Sigmoid colon (tissue), 7 donors: ENCODE results near the gene PEPD. TPM values are rescaled to one million over a fixed set of nuclear protein-coding genes. Genes with fewer than 3 reads are reported as not detected.
A peak's percentile ranks its signal among the peaks of the same experiment; 100 is the strongest.

Experiments used
- DNase-seq: peaks from one replicate; pipeline ENCODE4 v3.0.0-alpha.2; 2019
- H3K27ac ChIP-seq, 4 donors: fragments of 200-600 bp; sonication (generic); one replicate each; pipeline ENCODE4 v1.5.1; 2016 to 2019; ENCODE audit warnings: mild to moderate bottlenecking in 1 of 4
- H3K27me3 ChIP-seq, 3 donors: fragments of 200-600 bp; sonication (generic); one replicate each; pipeline ENCODE4 v1.5.1; 2019; ENCODE audit warnings: mild to moderate bottlenecking in 1 of 3
- H3K36me3 ChIP-seq, 4 donors: fragments of 200-600 bp; sonication (generic); one replicate each; pipeline ENCODE4 v1.5.1; 2016 to 2019
- H3K4me1 ChIP-seq, 4 donors: fragments of 200-600 bp; sonication (generic); one replicate each; pipeline ENCODE4 v1.5.1; 2017 to 2019
- H3K4me3 ChIP-seq, 4 donors: fragments of 200-600 bp; sonication (generic); one replicate each; pipeline ENCODE4 v1.5.1; 2017 to 2019; ENCODE audit warnings: mild to moderate bottlenecking in 2 of 4, moderate library complexity in 1 of 4
- H3K9me3 ChIP-seq, 4 donors: fragments of 200-600 bp in 3 of 4; sonication (generic) in 3 of 4; one replicate each; pipeline versions ENCODE4 v1.5.1 to v1.6.1; 2013 to 2019
- CTCF ChIP-seq, 4 experiments: fragments of 450-650 bp in 3 of 4; fragments of 200-600 bp in 1 of 4; IDR thresholded peaks; one replicate each; pipeline ENCODE4 v1.5.1; 2016 to 2019; ENCODE audit warnings: antibody characterized with exemption in 4 of 4, mild to moderate bottlenecking in 3 of 4, moderate library complexity in 2 of 4
- EP300 ChIP-seq, 4 donors: sonication (generic); formaldehyde crosslinking; IDR thresholded peaks; one replicate each; pipeline ENCODE4 v1.6.1; 2017; ENCODE audit warnings: antibody characterized with exemption in 4 of 4
- POLR2A ChIP-seq, 2 donors: fragments of 450-650 bp; IDR thresholded peaks; one replicate each; pipeline ENCODE4 v1.6.1; 2016; ENCODE audit warnings: antibody characterized with exemption in 2 of 2, mild to moderate bottlenecking in 2 of 2, moderate library complexity in 2 of 2
- POLR2AphosphoS5 ChIP-seq, 4 donors: sonication (generic); formaldehyde crosslinking; IDR thresholded peaks; one replicate each; pipeline ENCODE4 v1.6.1; 2017; ENCODE audit warnings: antibody characterized with exemption in 4 of 4
- WGBS, 2 donors: extraction: QIAGEN DNeasy Blood & Tissue Kit; methylation state at CpG; one replicate each; pipeline ENCODE4 v1.1.7; 2013; 5-methylcytosine and 5-hydroxymethylcytosine counted together
- intact Hi-C: fragments of 100-400 bp; cut with DNase I; formaldehyde crosslinking; loops from one replicate; pipeline ENCODE4 v1.15.1; 2023
- polyA plus RNA-seq, 3 donors: library from polyadenylated mRNA; stranded (reverse); fragments of 200-250 nt; gene quantifications; one replicate each; pipeline ENCODE4 v1.2.3, GENCODE V29; 2013
- total RNA-seq, 4 donors: library from RNA; depleted of rRNA; stranded (reverse); fragments of >200 nt; gene quantifications; one replicate each; pipeline ENCODE4 v1.1.0, GENCODE V29; 2016
- donor health status: healthy with polysubstance abuse.
- donor health status: Bipolar disorder and iron deficiency.
- donor health status: healthy.

Gene PEPD
- total and polyA plus RNA-seq, 7 donors = 50.0 to 187 (median 67.8) TPM

- H3K36me3 ChIP-seq = peaks cover 0 to 6% (median 0%) of the 10 kb centered on the region in 4 donors
- H3K27ac ChIP-seq = peak overlapping the region in 2 of 4 donors; percentile 6 to 12
- no peak overlapping the region for H3K4me3 ChIP-seq
- H3K9me3 ChIP-seq = no peaks in the 10 kb centered on the region
- WGBS, 2 donors = 81 to 90% methylated on average over 18 of the region's 18 CpGs
- peak; percentile 77 for DNase-seq
- H3K4me1 ChIP-seq = peaks cover 0 to 18% (median 6%) of the 10 kb centered on the region in 4 donors
- no peaks in the 10 kb centered on the region for H3K27me3 ChIP-seq
- intact Hi-C loops = no loop called here
- no peak for TF ChIP-seq POLR2AphosphoS5 (IDR thresholded peaks at IDR 0.05)
- TF ChIP-seq CTCF (IDR thresholded peaks at IDR 0.05) = no peak
- TF ChIP-seq POLR2A (IDR thresholded peaks at IDR 0.05) = no peak
- no peak for TF ChIP-seq EP300 (IDR thresholded peaks at IDR 0.05)
Measured at GRCh38 chr19:33404506-33405253, 116.9 kb downstream of the PEPD start.

- Histone ChIP-seq H3K4me1 (peaks cover 0 to 18% (median 6%) of the 10 kb centered on the region in 4 donors), H3K9me3 (no peaks in the 10 kb centered on the region), H3K36me3 (peaks cover 0 to 6% (median 0%) of the 10 kb centered on the region in 4 donors), H3K4me3 (no peak overlapping the region), H3K27me3 (no peaks in the 10 kb centered on the region), H3K27ac (no peak overlapping the region)
- WGBS, 2 donors = 72 to 82% methylated on average over 6 of the region's 6 CpGs
- peak; percentile 56 for DNase-seq
- TF ChIP-seq EP300 (IDR thresholded peaks at IDR 0.05) (no peak), CTCF (IDR thresholded peaks at IDR 0.05) (no peak), POLR2AphosphoS5 (IDR thresholded peaks at IDR 0.05) (no peak), POLR2A (IDR thresholded peaks at IDR 0.05) (no peak)
- intact Hi-C loops = no loop called here
Measured at GRCh38 chr19:33403973-33404304, 117.7 kb downstream of the PEPD start.

GRCh38 chr19:33403221-33403972, 118.2 kb downstream of the PEPD start:
- intact Hi-C loops = no loop called here
- Histone ChIP-seq H3K27me3 (no peaks in the 10 kb centered on the region), H3K9me3 (no peaks in the 10 kb centered on the region), H3K36me3 (peaks cover 0 to 6% (median 0%) of the 10 kb centered on the region in 4 donors), H3K4me1 (peaks cover 0 to 18% (median 6%) of the 10 kb centered on the region in 4 donors), H3K4me3 (no peak overlapping the region), H3K27ac (no peak overlapping the region)
- DNase-seq = peak; percentile 62
- no peak for TF ChIP-seq CTCF (IDR thresholded peaks at IDR 0.05)
- TF ChIP-seq POLR2A (IDR thresholded peaks at IDR 0.05) = no peak
- no peak for TF ChIP-seq POLR2AphosphoS5 (IDR thresholded peaks at IDR 0.05)
- no peak for TF ChIP-seq EP300 (IDR thresholded peaks at IDR 0.05)
- WGBS, 2 donors = 46 to 72% methylated on average over 18 of the region's 18 CpGs

GRCh38 chr19:33402421-33403220, 119.0 kb downstream of the PEPD start:
- Histone ChIP-seq H3K27me3 (no peaks in the 10 kb centered on the region), H3K36me3 (peaks cover 0 to 6% (median 0%) of the 10 kb centered on the region in 4 donors), H3K4me1 (peaks cover 0 to 18% (median 6%) of the 10 kb centered on the region in 4 donors), H3K27ac (no peak overlapping the region), H3K9me3 (no peaks in the 10 kb centered on the region), H3K4me3 (no peak overlapping the region)
- WGBS, 2 donors = 60 to 75% methylated on average over 18 of the region's 18 CpGs
- TF ChIP-seq POLR2AphosphoS5 (IDR thresholded peaks at IDR 0.05) (no peak), CTCF (IDR thresholded peaks at IDR 0.05) (no peak), EP300 (IDR thresholded peaks at IDR 0.05) (no peak), POLR2A (IDR thresholded peaks at IDR 0.05) (no peak)
- intact Hi-C loops = no loop called here
- DNase-seq = peak; percentile 61
